H1 (cell line): ENCODE results near the gene PRKAR1B. TPM values are rescaled to one million over a fixed set of nuclear protein-coding genes. Genes with fewer than 3 reads are reported as not detected.
A peak's percentile ranks its signal among the peaks of the same experiment; 100 is the strongest.

Experiments used
- CTCF ChIA-PET: fragments of 300-600 bp; sonication (Branson Sonifier 250); formaldehyde crosslinking; loops from one replicate; lab custom pipeline; 2021; ENCODE audit not compliant: partially characterized antibody; lab: Charles Lee
- POLR2A ChIA-PET: fragments of 300-600 bp; sonication (Branson Sonifier 250); formaldehyde crosslinking; loops from one replicate; lab custom pipeline; 2021; ENCODE audit warnings: inconsistent platforms; ENCODE audit not compliant: partially characterized antibody; lab: Charles Lee
- DNase-seq, 2 experiments: peaks; one replicate each; pipeline versions ENCODE4 v3.0.0 to v3.0.0-alpha.2; 2010 to 2022; ENCODE audit warnings: low spot score in 2 of 2, low read depth in 1 of 2, mixed read lengths in 1 of 2
- FAIRE-seq: peaks from 2 replicates; lab custom pipeline; 2011; peaks lifted over from hg19 to GRCh38; lab: Jason Lieb, UNC
- H2AFZ ChIP-seq: 2 replicates; pipeline ENCODE4 v1.8.1; 2012; ENCODE audit warnings: low read length, inconsistent platforms
- H2AK5ac ChIP-seq: 2 replicates; pipeline ENCODE4 v1.6.1; 2013; ENCODE audit warnings: low read depth, low read length
- H2BK120ac ChIP-seq: replicated peaks from 2 replicates; pipeline ENCODE3; 2013; ENCODE audit warnings: low read depth, low read length, inconsistent platforms
- H2BK12ac ChIP-seq: 2 replicates; pipeline ENCODE4 v1.6.1; 2013; ENCODE audit warnings: low read depth, low read length
- H2BK15ac ChIP-seq: 2 replicates; pipeline ENCODE4 v1.6.1; 2013; ENCODE audit warnings: low read length
- H2BK20ac ChIP-seq: 2 replicates; pipeline ENCODE4 v1.6.1; 2013; ENCODE audit warnings: low read length
- H2BK5ac ChIP-seq: 2 replicates; pipeline ENCODE4 v1.6.1; 2013; ENCODE audit warnings: low read depth, low read length
- H3K14ac ChIP-seq: 2 replicates; pipeline ENCODE4 v1.6.1; 2013; ENCODE audit warnings: inconsistent platforms; ENCODE audit not compliant: insufficient read length
- H3K18ac ChIP-seq: 2 replicates; pipeline ENCODE4 v1.6.1; 2013; ENCODE audit warnings: low read length; ENCODE audit errors: extremely low read depth
- H3K23ac ChIP-seq: 2 replicates; pipeline ENCODE4 v1.6.1; 2013; ENCODE audit warnings: inconsistent platforms; ENCODE audit not compliant: insufficient read length
- H3K23me2 ChIP-seq: 2 replicates; pipeline ENCODE4 v1.6.1; 2013; ENCODE audit warnings: low read depth, low read length
- H3K27ac ChIP-seq: 2 replicates; pipeline ENCODE4 v1.6.1; 2011; ENCODE audit warnings: low read depth, low read length, inconsistent platforms
- H3K27me3 ChIP-seq, 4 experiments: replicated peaks in 1 of 4; 1 replicate in 1 of 4; 2 replicates in 3 of 4; pipeline versions ENCODE4 v1.6.1 to v1.8.1; 2011 to 2013; ENCODE audit warnings: low read length in 3 of 4, mild to moderate bottlenecking in 3 of 4, inconsistent platforms in 2 of 4, mixed read lengths in 2 of 4, moderate library complexity in 1 of 4; ENCODE audit not compliant: control insufficient read depth in 3 of 4, insufficient read depth in 3 of 4; ENCODE audit errors: extremely low read depth in 1 of 4
- H3K36me3 ChIP-seq, 4 experiments: 2 replicates each; pipeline versions ENCODE4 v1.6.1 to v1.8.1; 2011 to 2013; ENCODE audit warnings: mild to moderate bottlenecking in 4 of 4, low read length in 3 of 4, moderate library complexity in 2 of 4, control low read depth in 1 of 4, inconsistent platforms in 1 of 4; ENCODE audit not compliant: insufficient read depth in 4 of 4, control insufficient read depth in 2 of 4
- H3K4ac ChIP-seq: replicated peaks from 2 replicates; pipeline ENCODE3; 2013; ENCODE audit warnings: low read length, low read depth, mixed read lengths, inconsistent platforms; ENCODE audit not compliant: insufficient read length
- H3K4me1 ChIP-seq, 4 experiments: replicated peaks in 1 of 4; 1 replicate in 1 of 4; 2 replicates in 3 of 4; pipeline versions ENCODE4 v1.6.1 to v1.8.1; 2011 to 2013; ENCODE audit warnings: low read length in 3 of 4, inconsistent platforms in 2 of 4, mixed read lengths in 1 of 4; ENCODE audit not compliant: insufficient read depth in 4 of 4, control insufficient read depth in 3 of 4
- H3K4me2 ChIP-seq, 2 experiments: 2 replicates each; pipeline versions ENCODE4 v1.6.1 to v1.8.1; 2011 to 2013; ENCODE audit warnings: low read depth in 2 of 2, low read length in 2 of 2, control low read depth in 1 of 2, inconsistent platforms in 1 of 2, mild to moderate bottlenecking in 1 of 2; ENCODE audit not compliant: insufficient read depth in 1 of 2
- H3K4me3 ChIP-seq, 4 experiments: fragments of 200-600, 300-600 bp in 1 of 4; sonication (generic), shearing (Covaris generic), sonication (Bioruptor Twin) in 1 of 4; 2 replicates each; pipeline versions ENCODE4 v1.5.1 to v1.8.1; 2011 to 2016; ENCODE audit warnings: low read length in 4 of 4, low read depth in 3 of 4, control low read depth in 2 of 4, inconsistent platforms in 2 of 4, mild to moderate bottlenecking in 2 of 4, mixed read lengths in 1 of 4, moderate library complexity in 1 of 4; ENCODE audit not compliant: insufficient read depth in 2 of 4; ENCODE audit errors: extremely low read depth in 1 of 4
- H3K56ac ChIP-seq: replicated peaks from 2 replicates; pipeline ENCODE3; 2013; ENCODE audit warnings: low read depth, mild to moderate bottlenecking, mixed read lengths, low read length, inconsistent platforms; ENCODE audit not compliant: insufficient read length
- H3K79me1 ChIP-seq: 2 replicates; pipeline ENCODE4 v1.6.1; 2013; ENCODE audit warnings: low read depth, low read length, control low read depth
- H3K79me2 ChIP-seq, 2 experiments: 2 replicates each; pipeline versions ENCODE4 v1.6.1 to v1.8.1; 2012 to 2013; ENCODE audit warnings: low read length in 2 of 2, mild to moderate bottlenecking in 2 of 2, inconsistent platforms in 1 of 2; ENCODE audit not compliant: insufficient read depth in 2 of 2, control insufficient read depth in 1 of 2
- H3K9ac ChIP-seq, 4 experiments: replicated peaks in 1 of 4; 1 replicate in 1 of 4; 2 replicates in 3 of 4; pipeline versions ENCODE4 v1.6.1 to v1.8.1; 2011 to 2013; ENCODE audit warnings: low read depth in 3 of 4, low read length in 3 of 4, control low read depth in 2 of 4, mild to moderate bottlenecking in 2 of 4, moderate library complexity in 2 of 4, inconsistent platforms in 1 of 4; ENCODE audit errors: extremely low read depth in 1 of 4
- H3K9me3 ChIP-seq, 2 experiments: 2 replicates each; pipeline versions ENCODE4 v1.6.1 to v1.8.1; 2012 to 2013; ENCODE audit warnings: mild to moderate bottlenecking in 2 of 2, moderate library complexity in 2 of 2, control low read depth in 1 of 2, inconsistent platforms in 1 of 2, low read depth in 1 of 2, low read length in 1 of 2, mixed read lengths in 1 of 2; ENCODE audit not compliant: insufficient read depth in 2 of 2
- H4K20me1 ChIP-seq, 2 experiments: replicated peaks in 1 of 2; 2 replicates each; pipeline versions ENCODE3 to v1.8.1; 2011 to 2013; ENCODE audit warnings: inconsistent platforms in 2 of 2, low read length in 2 of 2, mild to moderate bottlenecking in 1 of 2; ENCODE audit not compliant: insufficient read depth in 2 of 2, control insufficient read depth in 1 of 2
- H4K5ac ChIP-seq: 2 replicates; pipeline ENCODE4 v1.6.1; 2013; ENCODE audit warnings: low read length, low read depth, mixed read lengths, inconsistent platforms; ENCODE audit not compliant: insufficient read length
- H4K8ac ChIP-seq: 2 replicates; pipeline ENCODE4 v1.8.0; 2013; ENCODE audit warnings: mild to moderate bottlenecking, moderate library complexity, low read length, inconsistent platforms; ENCODE audit not compliant: insufficient read depth; ENCODE audit errors: extremely low read depth
- H4K91ac ChIP-seq: replicated peaks from 2 replicates; pipeline ENCODE3; 2013; ENCODE audit warnings: low read length, mixed read lengths, inconsistent platforms; ENCODE audit not compliant: insufficient read length
- BRCA1 ChIP-seq: IDR thresholded peaks from 2 replicates; pipeline ENCODE4 v1.6.1; 2012; ENCODE audit warnings: low read depth, low read length, improper control_type of control experiment
- SRF ChIP-seq: IDR thresholded peaks from 2 replicates; pipeline ENCODE4 v1.6.1; 2011; ENCODE audit warnings: mild to moderate bottlenecking, low read depth, low read length, moderate library complexity
- WGBS, 2 experiments: shearing (Covaris generic) in 1 of 2; methylation state at CpG; one replicate each; pipeline versions ENCODE4 v1.1.6 to v1.1.7; 2013 to 2015; ENCODE audit warnings: low lambda C conversion rate in 2 of 2, mixed read lengths in 2 of 2, inconsistent platforms in 1 of 2, low coverage in 1 of 2, missing lambda C conversion rate in 1 of 2; ENCODE audit not compliant: insufficient replicate concordance in 2 of 2, insufficient coverage in 1 of 2, insufficient read length in 1 of 2; ENCODE audit errors: extremely low coverage in 1 of 2, missing lambda C conversion rate in 1 of 2; 5-methylcytosine and 5-hydroxymethylcytosine counted together
- polyA plus RNA-seq, 7 experiments: library from polyadenylated mRNA; depleted of rRNA in 3 of 7; stranded (reverse) in 5 of 7; unstranded in 2 of 7; fragments of >200 nt in 5 of 7; fragments of 200-250 nt in 2 of 7; gene quantifications; 1 replicate in 5 of 7; 2 replicates in 1 of 7; 4 replicates in 1 of 7; pipeline versions ENCODE4 v1.2.1 to v1.2.3, GENCODE V29; 2011 to 2013; ENCODE audit warnings: missing spikeins in 2 of 7, mixed read lengths in 2 of 7
- total RNA-seq: library from RNA; stranded (reverse); fragmentation: NEBNext Ultra II Directional; extraction: Animal tissue kit (Norgen Biotek cat#: 25700); gene quantifications from 2 replicates; pipeline ENCODE4 v1.2.1, GENCODE V29; 2021

Gene PRKAR1B
- total and polyA plus RNA-seq, 2 of the 8 experiments (the other 6 are each of a cell fraction or from before 2014, with no cell fraction given), result 12.3 to 55.7 TPM

DNA sequence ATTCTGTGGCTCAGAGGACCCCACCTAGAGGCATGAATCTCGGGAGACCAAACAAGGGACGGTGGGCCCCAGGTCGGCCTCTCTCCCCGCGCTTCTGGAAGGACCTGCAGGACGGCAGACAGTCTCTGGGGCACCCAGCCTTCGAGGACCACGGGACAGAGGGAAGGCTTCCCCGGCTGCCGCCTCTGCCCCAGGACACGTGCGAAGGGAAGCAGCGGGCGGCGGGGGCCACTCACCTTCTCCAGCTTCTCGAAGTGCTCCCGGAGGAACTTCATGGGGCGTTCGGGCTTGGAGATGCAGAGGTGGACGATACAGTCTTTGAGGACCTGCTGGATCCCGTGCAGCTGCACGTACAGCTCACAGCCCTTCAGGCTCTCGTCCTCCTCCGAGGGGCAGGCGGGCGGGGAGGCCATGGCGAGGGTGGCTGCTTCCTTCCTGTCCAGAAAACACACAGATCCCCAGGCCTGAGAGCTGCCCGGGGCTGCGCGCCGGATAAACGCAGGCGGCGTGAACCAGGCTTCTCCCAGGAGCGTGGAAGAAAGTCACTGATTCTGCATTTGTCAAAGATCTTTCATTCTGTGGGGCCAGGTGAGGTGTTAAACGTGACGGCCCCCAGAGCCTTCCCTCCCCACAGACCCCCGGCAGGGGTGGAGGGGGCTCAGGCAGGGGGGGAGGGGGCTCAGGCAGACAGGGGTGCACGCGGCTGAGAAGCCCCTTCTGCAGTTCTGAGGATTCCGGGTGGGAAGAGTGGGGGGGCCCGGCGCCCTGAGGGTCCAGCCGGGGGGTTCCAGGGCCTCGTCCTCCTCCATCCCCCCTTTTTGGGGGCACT lies 15.8 kb downstream of the PRKAR1B start:
- H3K4me2 ChIP-seq, result peak overlapping the region; percentile 51 to 61; a peak in 2 of 4 replicates
- POLR2A ChIA-PET, result interaction anchor here (1.0 kb wide), 1 partner anchor 17 kb away, joined by 4 read pairs; no protein-coding TSS in a partner anchor
- CTCF ChIA-PET, result interaction anchor here (0.9 kb wide), 1 partner anchor 65 kb away, joined by 3 read pairs; no protein-coding TSS in a partner anchor

More for the DNA sequence above, 15.8 kb downstream of the PRKAR1B start:
- H3K56ac ChIP-seq, result no peak overlapping the region
- H3K36me3 ChIP-seq, result peaks cover 0 to 3% (median 1%) of the 10 kb centered on the region in 4 experiments; a peak in 3 of 8 replicates
- H3K23me2 ChIP-seq, result no peaks in the 10 kb centered on the region
- WGBS, 2 experiments, result 95% methylated on average over 36 of the region's 45 CpGs; no CpG with 5 or more reads in 1 of the 2 experiments
- no peaks in the 10 kb centered on the region for H3K9me3 ChIP-seq
- no peak overlapping the region for H3K27ac ChIP-seq
- H3K14ac ChIP-seq, result no peak overlapping the region
- H3K4me1 ChIP-seq, result peaks cover 0 to 7% (median 4%) of the 10 kb centered on the region in 4 experiments; a peak in 5 of 7 replicates
- H2BK5ac ChIP-seq, result no peak overlapping the region
- no peak overlapping the region for H4K5ac ChIP-seq
- H4K8ac ChIP-seq, result peak overlapping the region; percentile 79
- H4K91ac ChIP-seq, result no peak overlapping the region
- no peak overlapping the region for H3K4ac ChIP-seq
- no peak overlapping the region for H2BK20ac ChIP-seq
- no peaks in the 10 kb centered on the region for H3K27me3 ChIP-seq
- no peak overlapping the region for H3K23ac ChIP-seq
- H2AFZ ChIP-seq, result no peak overlapping the region
- no peak for TF ChIP-seq SRF
- no peak for TF ChIP-seq BRCA1
- H3K79me2 ChIP-seq, result peaks cover 0 to 23% of the 10 kb centered on the region in 2 experiments; a peak in 2 of 4 replicates
- H2BK120ac ChIP-seq, result no peak overlapping the region
- peak overlapping the region in 1 of 4 experiments; percentile 61; a peak in 2 of 8 replicates for H3K4me3 ChIP-seq
- no peak overlapping the region for H3K9ac ChIP-seq
- no peak for DNase-seq
- H4K20me1 ChIP-seq, result peaks cover 0 to 9% of the 10 kb centered on the region in 2 experiments
- H2BK12ac ChIP-seq, result no peak overlapping the region
- H3K79me1 ChIP-seq, result peaks cover 6% of the 10 kb centered on the region
- H3K18ac ChIP-seq, result no peak overlapping the region
- FAIRE-seq, result no peak
- H2AK5ac ChIP-seq, result no peak overlapping the region
- H2BK15ac ChIP-seq, result no peak overlapping the region
